Fibroblast of skin of left biceps (primary cell): ENCODE measurements around the gene ASB14.
"Not testable (repeated sequence)": the region's sequence is repeated elsewhere in the genome, so short reads cannot be mapped to it uniquely, and the experiment has no call there.

Experiments used
- DNase-seq, 2 experiments: peaks; one replicate each; pipeline ENCODE4 v3.0.0-alpha.2; 2013; ENCODE audit warnings: low read depth in 2 of 2

Gene ASB14

GRCh38 chr3:57292159-57292896, at the start of gene ASB14:
Gene ASB14, minus strand, starts transcription at chr3:57292685. Its CDS starts 652 bp downstream, at chr3:57292033.
- DNase-seq = no peak

GRCh38 chr3:57339071-57339642, 46.7 kb upstream of the ASB14 start:
- DNase-seq = not testable (repeated sequence)

GRCh38 chr3:57338272-57339070, 46.0 kb upstream of the ASB14 start:
- not testable (repeated sequence) for DNase-seq

GRCh38 chr3:57335283-57335938, 42.9 kb upstream of the ASB14 start:
- no peak for DNase-seq

- no peak for DNase-seq
These were observed 38.7 kb upstream of the ASB14 start for GRCh38 chr3:57331078-57331610.

GRCh38 chr3:57326498-57326897, 34.0 kb upstream of the ASB14 start:
- not testable (repeated sequence) for DNase-seq

- DNase-seq = no peak
These were observed 21.7 kb upstream of the ASB14 start for GRCh38 chr3:57314204-57314603.

GRCh38 chr3:57309769-57310360, 17.4 kb upstream of the ASB14 start:
- no peak for DNase-seq

- not testable (repeated sequence) for DNase-seq
These were observed 11.0 kb upstream of the ASB14 start for GRCh38 chr3:57303520-57303919.

- no peak for DNase-seq
These were observed 5.6 kb upstream of the ASB14 start for GRCh38 chr3:57298041-57298440.

- no peak for DNase-seq
These were observed 527 bp upstream of the ASB14 start for GRCh38 chr3:57292897-57293526.

GRCh38 chr3:57288403-57288802, 4.1 kb downstream of the ASB14 start:
- DNase-seq = no peak

- no peak for DNase-seq
These were observed 5.3 kb downstream of the ASB14 start for GRCh38 chr3:57287205-57287604.

- no peak for DNase-seq
These were observed 9.2 kb downstream of the ASB14 start for GRCh38 chr3:57283334-57283733.

GRCh38 chr3:57281715-57282114, 10.8 kb downstream of the ASB14 start:
- peak in 1 of 2 experiments; percentile 1 for DNase-seq

- no peak for DNase-seq
These were observed 12.8 kb downstream of the ASB14 start for GRCh38 chr3:57279685-57280084.

GRCh38 chr3:57278237-57278636, 14.2 kb downstream of the ASB14 start:
- DNase-seq = no peak

- no peak for DNase-seq
These were observed 17.1 kb downstream of the ASB14 start for GRCh38 chr3:57275393-57275792.

- no peak for DNase-seq
These were observed 17.6 kb downstream of the ASB14 start for GRCh38 chr3:57274845-57275244.

- no peak for DNase-seq
These were observed 24.1 kb downstream of the ASB14 start for GRCh38 chr3:57268416-57268815.

- no peak for DNase-seq
These were observed 30.6 kb downstream of the ASB14 start for GRCh38 chr3:57261929-57262328.
